Measurements from ENCODE around the gene RNF182.
"Not testable (repeated sequence)": the region's sequence is repeated elsewhere in the genome, so short reads cannot be mapped to it uniquely, and the experiment has no call there.

RNF182 gene

GRCh38 chr6:13932785-13933184 is 8.0 kb downstream of the RNF182 start:
- TF ChIP-seq TOX (CRISPR knock-in tag; IDR thresholded peaks at IDR 0.05; ENCODE audit: borderline replicate concordance) (no peak), OSR1 (CRISPR knock-in tag; IDR thresholded peaks at IDR 0.05) (no peak), SNAI2 (CRISPR knock-in tag; IDR thresholded peaks at IDR 0.05) (no peak), POU6F1 (CRISPR knock-in tag; IDR thresholded peaks at IDR 0.05; ENCODE audit: borderline replicate concordance, low read depth) (no peak)
- no peak for ATAC-seq

GRCh38 chr6:13934721-13935120 is 10.0 kb downstream of the RNF182 start:
- no peak for TF ChIP-seq BACH2 (CRISPR knock-in tag; IDR thresholded peaks at IDR 0.05; ENCODE audit: borderline replicate concordance)
- no peak for TF ChIP-seq ARNTL (CRISPR knock-in tag; IDR thresholded peaks at IDR 0.05; ENCODE audit: borderline replicate concordance, low read depth)
- no peak for TF ChIP-seq ZC3H10 (CRISPR knock-in tag; IDR thresholded peaks at IDR 0.05)
- TF ChIP-seq CREB5 (CRISPR knock-in tag; IDR thresholded peaks at IDR 0.05; ENCODE audit: low read depth): no peak
- TF ChIP-seq CSDC2 (CRISPR knock-in tag; IDR thresholded peaks at IDR 0.05): no peak
- TF ChIP-seq GLIS3 (CRISPR knock-in tag; IDR thresholded peaks at IDR 0.05): no peak
- no peak for TF ChIP-seq OSR1 (CRISPR knock-in tag; IDR thresholded peaks at IDR 0.05)
- no peak for TF ChIP-seq RARB (CRISPR knock-in tag; IDR thresholded peaks at IDR 0.05)
- no peak for TF ChIP-seq POU6F1 (CRISPR knock-in tag; IDR thresholded peaks at IDR 0.05; ENCODE audit: borderline replicate concordance, low read depth)
- TF ChIP-seq TOX (CRISPR knock-in tag; IDR thresholded peaks at IDR 0.05; ENCODE audit: borderline replicate concordance): no peak
- TF ChIP-seq PATZ1 (CRISPR knock-in tag; IDR thresholded peaks at IDR 0.05; ENCODE audit: borderline replicate concordance): no peak
- no peak for ATAC-seq

GRCh38 chr6:13935190-13935880 is 10.6 kb downstream of the RNF182 start:
- no peak for ATAC-seq
- no peak for TF ChIP-seq ZFP30 (CRISPR knock-in tag; IDR thresholded peaks at IDR 0.05)
- no peak for TF ChIP-seq CSDC2 (CRISPR knock-in tag; IDR thresholded peaks at IDR 0.05)
- TF ChIP-seq TSHZ2 (CRISPR knock-in tag; IDR thresholded peaks at IDR 0.05): no peak
- TF ChIP-seq SNAI2 (CRISPR knock-in tag; IDR thresholded peaks at IDR 0.05): no peak
- TF ChIP-seq TCF4 (CRISPR knock-in tag; IDR thresholded peaks at IDR 0.05; ENCODE audit: borderline replicate concordance): no peak
- no peak for TF ChIP-seq BACH2 (CRISPR knock-in tag; IDR thresholded peaks at IDR 0.05; ENCODE audit: borderline replicate concordance)
- no peak for TF ChIP-seq ARNTL (CRISPR knock-in tag; IDR thresholded peaks at IDR 0.05; ENCODE audit: borderline replicate concordance, low read depth)
- TF ChIP-seq ESRRG (CRISPR knock-in tag; IDR thresholded peaks at IDR 0.05): no peak
- no peak for TF ChIP-seq ZC3H10 (CRISPR knock-in tag; IDR thresholded peaks at IDR 0.05)
- no peak for TF ChIP-seq OSR1 (CRISPR knock-in tag; IDR thresholded peaks at IDR 0.05)
- TF ChIP-seq CSRNP3 (CRISPR knock-in tag; IDR thresholded peaks at IDR 0.05): no peak
- TF ChIP-seq ZNF8 (CRISPR knock-in tag; IDR thresholded peaks at IDR 0.05): no peak

GRCh38 chr6:13935881-13936261 is 11.1 kb downstream of the RNF182 start:
- ATAC-seq: not testable (repeated sequence)

All from SK-N-SH treated with all-trans-retinoic acid at 6 μM for 48 hours (cell line).